HCT116 (cell line): ENCODE measurements around the gene CHST4. TPM values are rescaled to one million over a fixed set of nuclear protein-coding genes. Genes with fewer than 3 reads are reported as not detected.

Experiments used
- ATAC-seq: fragments of 200-7000 bp; cut with Tn5 transposase; 2 replicates; pipeline ENCODE4 v1.9.1; 2020; ENCODE audit warnings: mild to moderate bottlenecking, moderate library complexity
- BruUV-seq: library from RNA; stranded (reverse); fragments of 400-500 nt; replicated peaks from 2 replicates; lab custom pipeline; 2021; lab: Mats Ljungman, UMichigan
- CTCF ChIA-PET: fragments of 300-600 bp; sonication (Branson Sonifier 250); formaldehyde crosslinking; loops from one replicate; lab custom pipeline; 2021; ENCODE audit warnings: antibody characterized with exemption; lab: Charles Lee
- POLR2A ChIA-PET: fragments of 300-600, 350-600 bp; sonication (Branson Sonifier 250); formaldehyde crosslinking; loops from one replicate; lab custom pipeline; 2021; ENCODE audit warnings: antibody characterized with exemption; lab: Charles Lee
- RAD21 ChIA-PET, 2 experiments: fragments of 300-600 bp; sonication (Branson Sonifier 250); formaldehyde crosslinking; loops; one replicate each; lab custom pipeline; 2023; ENCODE audit warnings: low total read pairs in 2 of 2; ENCODE audit not compliant: uncharacterized antibody in 2 of 2, unreplicated experiment in 2 of 2, low non-redundant PET in 1 of 2; lab: Charles Lee
- DNase-seq: peaks from one replicate; pipeline ENCODE4 v3.0.0-alpha.2; 2010; ENCODE audit warnings: low read depth, low spot score
- H2AFZ ChIP-seq: fragments of 200-600 bp; shearing (Covaris generic), sonication (generic); 2 replicates; pipeline ENCODE4 v1.6.1; 2017; ENCODE audit warnings: low read depth, mixed run types, mixed read lengths, antibody characterized with exemption, low read length; ENCODE audit not compliant: poor library complexity, severe bottlenecking
- H3K27ac ChIP-seq: 2 replicates; pipeline ENCODE4 v1.5.1; 2012; ENCODE audit warnings: low read depth, low read length
- H3K27me3 ChIP-seq: fragments of 200-600 bp; sonication (generic); 2 replicates; pipeline ENCODE4 v1.6.1; 2016; ENCODE audit warnings: mixed run types, low read length, mixed read lengths; ENCODE audit not compliant: insufficient read depth
- H3K36me3 ChIP-seq, 2 experiments: fragments of 200-500 bp in 1 of 2; fragments of 200-600 bp in 1 of 2; sonication (Bioruptor generic) in 1 of 2; sonication (generic) in 1 of 2; 2 replicates each; pipeline versions ENCODE4 v1.5.1 to v1.6.1; 2014 to 2016; ENCODE audit warnings: low read length in 2 of 2, inconsistent platforms in 1 of 2, mixed read lengths in 1 of 2, mixed run types in 1 of 2; ENCODE audit not compliant: insufficient read depth in 2 of 2, control insufficient read depth in 1 of 2
- H3K4me1 ChIP-seq, 2 experiments: fragments of 200-600 bp in 1 of 2; sonication (generic) in 1 of 2; 2 replicates each; pipeline versions ENCODE4 v1.5.1 to v1.6.1; 2012 to 2017; ENCODE audit warnings: low read length in 2 of 2, inconsistent platforms in 1 of 2, mild to moderate bottlenecking in 1 of 2, mixed read lengths in 1 of 2, mixed run types in 1 of 2, moderate library complexity in 1 of 2; ENCODE audit not compliant: insufficient read depth in 2 of 2, control insufficient read depth in 1 of 2
- H3K4me2 ChIP-seq: fragments of 200-600 bp; sonication (generic); 2 replicates; pipeline ENCODE4 v1.6.1; 2017; ENCODE audit warnings: mixed run types, low read length, mixed read lengths
- H3K4me3 ChIP-seq, 2 experiments: fragments of 200-600 bp in 1 of 2; sonication (generic) in 1 of 2; replicated peaks in 1 of 2; 2 replicates each; pipeline ENCODE4 v1.5.1; 2011 to 2016; ENCODE audit warnings: low read length in 2 of 2, control low read depth in 1 of 2, low read depth in 1 of 2, mild to moderate bottlenecking in 1 of 2, mixed read lengths in 1 of 2, mixed run types in 1 of 2
- H3K79me2 ChIP-seq: fragments of 200-600 bp; sonication (generic); 2 replicates; pipeline ENCODE4 v1.6.1; 2017; ENCODE audit warnings: mild to moderate bottlenecking, mixed run types, low read length, moderate library complexity, mixed read lengths; ENCODE audit not compliant: insufficient read depth
- H3K9ac ChIP-seq: fragments of 200-600 bp; sonication (generic); 2 replicates; pipeline ENCODE4 v1.6.1; 2016; ENCODE audit warnings: low read length, mixed read lengths
- H3K9me2 ChIP-seq: fragments of 200-600 bp; sonication (generic), shearing (Covaris generic); 2 replicates; pipeline ENCODE4 v1.6.1; 2017; ENCODE audit warnings: mixed run types, mild to moderate bottlenecking, moderate library complexity; ENCODE audit not compliant: insufficient read depth
- H3K9me3 ChIP-seq, 2 experiments: fragments of 200-500 bp in 1 of 2; fragments of 200-600 bp in 1 of 2; sonication (Bioruptor generic) in 1 of 2; sonication (generic) in 1 of 2; 2 replicates each; pipeline ENCODE4 v1.6.1; 2014 to 2017; ENCODE audit warnings: low read length in 2 of 2, mixed read lengths in 2 of 2, inconsistent platforms in 1 of 2, low read depth in 1 of 2, mild to moderate bottlenecking in 1 of 2, mixed run types in 1 of 2, moderate library complexity in 1 of 2; ENCODE audit not compliant: control insufficient read depth in 1 of 2, insufficient read depth in 1 of 2
- H4K20me1 ChIP-seq: fragments of 200-600 bp; sonication (generic), shearing (Covaris generic); 2 replicates; pipeline ENCODE4 v1.6.1; 2017; ENCODE audit warnings: mixed run types, mild to moderate bottlenecking, moderate library complexity; ENCODE audit not compliant: insufficient read depth
- ELF1 ChIP-seq: IDR thresholded peaks from 2 replicates; pipeline ENCODE4 v1.6.1; 2012; ENCODE audit warnings: low read depth, borderline replicate concordance
- POLR2AphosphoS5 ChIP-seq: IDR thresholded peaks from 2 replicates; pipeline ENCODE4 v1.6.1; 2011; ENCODE audit warnings: mild to moderate bottlenecking, low read depth, low read length, moderate library complexity
- RAD21 ChIP-seq: IDR thresholded peaks from 2 replicates; pipeline ENCODE4 v1.6.1; 2012; ENCODE audit warnings: low read depth, mild to moderate bottlenecking
- SIN3A ChIP-seq: IDR thresholded peaks from 2 replicates; pipeline ENCODE4 v1.6.1; 2012; ENCODE audit warnings: low read depth
- SRF ChIP-seq: IDR thresholded peaks from 2 replicates; pipeline ENCODE4 v1.6.1; 2012; ENCODE audit warnings: low read depth
- TCF7L2 ChIP-seq: IDR thresholded peaks from 2 replicates; pipeline ENCODE4 v1.7.0; 2011; ENCODE audit warnings: borderline replicate concordance, inconsistent platforms; ENCODE audit not compliant: insufficient read depth, insufficient read length; ENCODE audit errors: extremely low read depth
- ZNF274 ChIP-seq: fragments of 200-500 bp; sonication (Bioruptor generic); IDR thresholded peaks from 2 replicates; pipeline ENCODE4 v1.6.1; 2014; ENCODE audit warnings: mild to moderate bottlenecking, low read depth, low read length, inconsistent platforms
- intact Hi-C: fragments of 100-400 bp; cut with micrococcal nuclease; formaldehyde crosslinking; loops from 2 replicates; pipeline ENCODE4 v1.10.0; 2022
- total RNA-seq: library from RNA; stranded (reverse); gene quantifications from one replicate; pipeline ENCODE4 v1.2.1, GENCODE V29; 2021; ENCODE audit not compliant: unreplicated experiment
- TF ChIP-seq, protein P1 (sequence below): IDR thresholded peaks from 2 replicates; pipeline ENCODE4 v1.6.1; 2012
- TF ChIP-seq, protein P2 (sequence below): IDR thresholded peaks from 2 replicates; pipeline ENCODE4 v1.6.1; 2011; ENCODE audit warnings: mild to moderate bottlenecking, low read length, moderate library complexity; ENCODE audit not compliant: insufficient replicate concordance; ENCODE audit errors: extremely low read depth
- TF ChIP-seq, protein P3 (sequence below), 3 experiments: fragments of 200-600 bp in 1 of 3; sonication (generic) in 1 of 3; IDR thresholded peaks in 2 of 3; conservative IDR thresholded peaks in 1 of 3; 2 replicates each; pipeline ENCODE4 v1.5.1; 2012 to 2017; ENCODE audit warnings: low read depth in 2 of 3, low read length in 2 of 3, antibody characterized with exemption in 1 of 3, borderline replicate concordance in 1 of 3, control low read depth in 1 of 3, mild to moderate bottlenecking in 1 of 3, mixed read lengths in 1 of 3, mixed run types in 1 of 3, moderate library complexity in 1 of 3; ENCODE audit not compliant: insufficient read depth in 1 of 3
- TF ChIP-seq, protein P4 (sequence below): IDR thresholded peaks from 2 replicates; pipeline ENCODE4 v1.6.1; 2012

The CHST4 gene
- total RNA-seq, 1 experiment from 2014 or later, result 0.59 TPM

DNA sequence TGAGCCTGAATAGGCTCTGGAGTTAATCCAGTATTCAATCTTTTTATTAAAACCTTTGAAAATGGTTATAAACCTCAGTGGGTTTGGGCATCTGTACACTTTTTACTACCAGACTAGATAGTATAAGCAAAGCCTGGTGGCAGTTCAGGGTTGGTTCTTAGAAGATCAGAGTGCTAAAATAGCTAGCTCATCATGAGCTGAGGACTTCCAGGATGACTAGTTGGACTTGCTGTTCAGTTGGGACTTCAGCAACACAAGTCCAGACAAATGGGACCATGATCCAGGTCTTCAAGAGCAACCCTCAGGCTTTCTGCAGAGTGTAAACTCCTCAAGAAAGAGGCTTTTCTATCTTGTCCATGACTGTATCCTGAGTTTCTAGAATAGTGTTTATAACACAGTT, 35.9 kb upstream of the CHST4 start:
- H3K36me3 ChIP-seq, result no peaks in the 10 kb centered on the region
- no peaks in the 10 kb centered on the region for H3K9me2 ChIP-seq
- TF ChIP-seq SRF (no peak), SIN3A (no peak), ZNF274 (no peak), RAD21 (no peak), TCF7L2 (no peak), ELF1 (no peak), POLR2AphosphoS5 (no peak)
- TF ChIP-seq, protein P1, sequence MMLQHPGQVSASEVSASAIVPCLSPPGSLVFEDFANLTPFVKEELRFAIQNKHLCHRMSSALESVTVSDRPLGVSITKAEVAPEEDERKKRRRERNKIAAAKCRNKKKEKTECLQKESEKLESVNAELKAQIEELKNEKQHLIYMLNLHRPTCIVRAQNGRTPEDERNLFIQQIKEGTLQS, result no peak
- TF ChIP-seq, protein P2, sequence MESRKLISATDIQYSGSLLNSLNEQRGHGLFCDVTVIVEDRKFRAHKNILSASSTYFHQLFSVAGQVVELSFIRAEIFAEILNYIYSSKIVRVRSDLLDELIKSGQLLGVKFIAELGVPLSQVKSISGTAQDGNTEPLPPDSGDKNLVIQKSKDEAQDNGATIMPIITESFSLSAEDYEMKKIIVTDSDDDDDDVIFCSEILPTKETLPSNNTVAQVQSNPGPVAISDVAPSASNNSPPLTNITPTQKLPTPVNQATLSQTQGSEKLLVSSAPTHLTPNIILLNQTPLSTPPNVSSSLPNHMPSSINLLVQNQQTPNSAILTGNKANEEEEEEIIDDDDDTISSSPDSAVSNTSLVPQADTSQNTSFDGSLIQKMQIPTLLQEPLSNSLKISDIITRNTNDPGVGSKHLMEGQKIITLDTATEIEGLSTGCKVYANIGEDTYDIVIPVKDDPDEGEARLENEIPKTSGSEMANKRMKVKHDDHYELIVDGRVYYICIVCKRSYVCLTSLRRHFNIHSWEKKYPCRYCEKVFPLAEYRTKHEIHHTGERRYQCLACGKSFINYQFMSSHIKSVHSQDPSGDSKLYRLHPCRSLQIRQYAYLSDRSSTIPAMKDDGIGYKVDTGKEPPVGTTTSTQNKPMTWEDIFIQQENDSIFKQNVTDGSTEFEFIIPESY, result no peak
- TF ChIP-seq, protein P3, sequence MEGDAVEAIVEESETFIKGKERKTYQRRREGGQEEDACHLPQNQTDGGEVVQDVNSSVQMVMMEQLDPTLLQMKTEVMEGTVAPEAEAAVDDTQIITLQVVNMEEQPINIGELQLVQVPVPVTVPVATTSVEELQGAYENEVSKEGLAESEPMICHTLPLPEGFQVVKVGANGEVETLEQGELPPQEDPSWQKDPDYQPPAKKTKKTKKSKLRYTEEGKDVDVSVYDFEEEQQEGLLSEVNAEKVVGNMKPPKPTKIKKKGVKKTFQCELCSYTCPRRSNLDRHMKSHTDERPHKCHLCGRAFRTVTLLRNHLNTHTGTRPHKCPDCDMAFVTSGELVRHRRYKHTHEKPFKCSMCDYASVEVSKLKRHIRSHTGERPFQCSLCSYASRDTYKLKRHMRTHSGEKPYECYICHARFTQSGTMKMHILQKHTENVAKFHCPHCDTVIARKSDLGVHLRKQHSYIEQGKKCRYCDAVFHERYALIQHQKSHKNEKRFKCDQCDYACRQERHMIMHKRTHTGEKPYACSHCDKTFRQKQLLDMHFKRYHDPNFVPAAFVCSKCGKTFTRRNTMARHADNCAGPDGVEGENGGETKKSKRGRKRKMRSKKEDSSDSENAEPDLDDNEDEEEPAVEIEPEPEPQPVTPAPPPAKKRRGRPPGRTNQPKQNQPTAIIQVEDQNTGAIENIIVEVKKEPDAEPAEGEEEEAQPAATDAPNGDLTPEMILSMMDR (IDR thresholded peaks at IDR 0.05 in 2 of 3, conservative IDR thresholded peaks at IDR 0.05 in 1 of 3; ENCODE audit: borderline replicate concordance in 1 of 3, insufficient read depth in 1 of 3, low read depth in 2 of 3, low read length in 2 of 3), result no peak
- TF ChIP-seq, protein P4, sequence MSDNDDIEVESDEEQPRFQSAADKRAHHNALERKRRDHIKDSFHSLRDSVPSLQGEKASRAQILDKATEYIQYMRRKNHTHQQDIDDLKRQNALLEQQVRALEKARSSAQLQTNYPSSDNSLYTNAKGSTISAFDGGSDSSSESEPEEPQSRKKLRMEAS, result no peak
- no peak for ATAC-seq
- no peaks in the 10 kb centered on the region for H3K79me2 ChIP-seq
- H3K9me3 ChIP-seq, result no peaks in the 10 kb centered on the region
- no peak overlapping the region for H2AFZ ChIP-seq
- H4K20me1 ChIP-seq, result no peaks in the 10 kb centered on the region
- no peak overlapping the region for H3K4me2 ChIP-seq
- H3K4me3 ChIP-seq, result no peak overlapping the region
- H3K27me3 ChIP-seq, result no peaks in the 10 kb centered on the region
- H3K9ac ChIP-seq, result no peak overlapping the region
- no TSS peak for BruUV-seq
- CTCF ChIA-PET, result interaction anchor here (1.6 kb wide), 1 partner anchor 9 kb away, joined by 4 read pairs; no protein-coding TSS in a partner anchor
- RAD21 ChIA-PET, result no interaction called here
- no peaks in the 10 kb centered on the region for H3K4me1 ChIP-seq
- no peak overlapping the region for H3K27ac ChIP-seq
- intact Hi-C loops, result loop anchor here (5.0 kb wide), 1 partner anchor 38 kb away; no protein-coding TSS in a partner anchor
- POLR2A ChIA-PET, result no interaction called here
- no peak for DNase-seq
